Measurements from ENCODE around the gene LMTK3.
"Not testable (repeated sequence)": the region's sequence is repeated elsewhere in the genome, so short reads cannot be mapped to it uniquely, and the experiment has no call there.

LMTK3 gene

GRCh38 chr19:48544856-48545750 lies 33.5 kb upstream of the LMTK3 start:
- Mint-ChIP-seq H3K4me1 (no peaks in the 10 kb centered on the region), H3K36me3 (peaks cover 7% of the 10 kb centered on the region), H3K9me3 (no peaks in the 10 kb centered on the region), H3K27ac (no peak overlapping the region), H3K4me3 (no peak overlapping the region)
- DNase-seq (ENCODE audit: low spot score in 2 of 2) = no peak
- peak; percentile 21 for ATAC-seq

GRCh38 chr19:48543121-48543710 lies 31.6 kb upstream of the LMTK3 start:
- Mint-ChIP-seq H3K4me3 (no peak overlapping the region), H3K9me3 (no peaks in the 10 kb centered on the region), H3K4me1 (no peaks in the 10 kb centered on the region), H3K36me3 (peaks cover 7% of the 10 kb centered on the region), H3K27ac (no peak overlapping the region)
- DNase-seq (ENCODE audit: low spot score in 2 of 2) (no peak), ATAC-seq (peak; percentile 32)

GRCh38 chr19:48541813-48542212 lies 30.2 kb upstream of the LMTK3 start:
- H3K4me3 Mint-ChIP-seq = no peak overlapping the region
- no peaks in the 10 kb centered on the region for H3K9me3 Mint-ChIP-seq
- H3K4me1 Mint-ChIP-seq = no peaks in the 10 kb centered on the region
- H3K36me3 Mint-ChIP-seq = peaks cover 7% of the 10 kb centered on the region
- ATAC-seq (no peak), DNase-seq (ENCODE audit: low spot score in 2 of 2) (no peak)
- H3K27ac Mint-ChIP-seq = no peak overlapping the region

- no peak overlapping the region for H3K4me3 Mint-ChIP-seq
- no peaks in the 10 kb centered on the region for H3K9me3 Mint-ChIP-seq
- ATAC-seq = no peak
- peaks cover 7% of the 10 kb centered on the region for H3K36me3 Mint-ChIP-seq
- no peak overlapping the region for H3K27ac Mint-ChIP-seq
- H3K4me1 Mint-ChIP-seq = no peaks in the 10 kb centered on the region
- DNase-seq (ENCODE audit: low spot score in 2 of 2) = no peak
Measured at GRCh38 chr19:48540110-48540509, 28.5 kb upstream of the LMTK3 start.

- peaks cover 7% of the 10 kb centered on the region for H3K36me3 Mint-ChIP-seq
- H3K27ac Mint-ChIP-seq = no peak overlapping the region
- H3K4me3 Mint-ChIP-seq = no peak overlapping the region
- no peaks in the 10 kb centered on the region for H3K9me3 Mint-ChIP-seq
- H3K4me1 Mint-ChIP-seq = no peaks in the 10 kb centered on the region
- ATAC-seq (no peak), DNase-seq (ENCODE audit: low spot score in 2 of 2) (no peak)
Measured at GRCh38 chr19:48539503-48540096, 28.0 kb upstream of the LMTK3 start.

GRCh38 chr19:48538057-48538456 lies 26.4 kb upstream of the LMTK3 start:
- H3K36me3 Mint-ChIP-seq = not testable (repeated sequence)

GRCh38 chr19:48537541-48537940 lies 25.9 kb upstream of the LMTK3 start:
- ATAC-seq = no peak
- DNase-seq (ENCODE audit: low spot score in 2 of 2) = no peak
- H3K36me3 Mint-ChIP-seq = no peaks in the 10 kb centered on the region
- H3K9me3 Mint-ChIP-seq = no peaks in the 10 kb centered on the region
- no peak overlapping the region for H3K27ac Mint-ChIP-seq
- no peaks in the 10 kb centered on the region for H3K4me1 Mint-ChIP-seq
- no peak overlapping the region for H3K4me3 Mint-ChIP-seq

More at GRCh38 chr19:48538057-48538456, 26.4 kb upstream of the LMTK3 start:
- H3K27ac Mint-ChIP-seq; H3K9me3 Mint-ChIP-seq; ATAC-seq; H3K4me3 Mint-ChIP-seq; H3K4me1 Mint-ChIP-seq; DNase-seq (ENCODE audit: low spot score in 2 of 2): not testable (repeated sequence)

GRCh38 chr19:48533770-48534169 lies 22.1 kb upstream of the LMTK3 start:
- H3K9me3 Mint-ChIP-seq = no peaks in the 10 kb centered on the region
- ATAC-seq = no peak
- no peak overlapping the region for H3K4me3 Mint-ChIP-seq
- DNase-seq (ENCODE audit: low spot score in 2 of 2) = no peak
- H3K36me3 Mint-ChIP-seq = no peaks in the 10 kb centered on the region
- no peak overlapping the region for H3K27ac Mint-ChIP-seq
- no peaks in the 10 kb centered on the region for H3K4me1 Mint-ChIP-seq

- H3K4me1 Mint-ChIP-seq = no peaks in the 10 kb centered on the region
- no peak for DNase-seq (ENCODE audit: low spot score in 2 of 2)
- H3K36me3 Mint-ChIP-seq = no peaks in the 10 kb centered on the region
- H3K27ac Mint-ChIP-seq = no peak overlapping the region
- H3K9me3 Mint-ChIP-seq = peaks cover 11% of the 10 kb centered on the region
- H3K4me3 Mint-ChIP-seq = no peak overlapping the region
- ATAC-seq = no peak
Measured at GRCh38 chr19:48530770-48531169, 19.1 kb upstream of the LMTK3 start.

GRCh38 chr19:48530066-48530720 lies 18.6 kb upstream of the LMTK3 start:
- ATAC-seq (no peak), DNase-seq (ENCODE audit: low spot score in 2 of 2) (no peak)
- Mint-ChIP-seq H3K4me3 (no peak overlapping the region), H3K27ac (no peak overlapping the region), H3K9me3 (peaks cover 11% of the 10 kb centered on the region), H3K36me3 (no peaks in the 10 kb centered on the region), H3K4me1 (no peaks in the 10 kb centered on the region)

GRCh38 chr19:48529156-48529555 lies 17.5 kb upstream of the LMTK3 start:
- H3K9me3 Mint-ChIP-seq = peaks cover 11% of the 10 kb centered on the region
- DNase-seq (ENCODE audit: low spot score in 2 of 2) (no peak), ATAC-seq (no peak)

GRCh38 chr19:48524732-48525131 lies 13.1 kb upstream of the LMTK3 start:
- no peak for DNase-seq (ENCODE audit: low spot score in 2 of 2)
- Mint-ChIP-seq H3K9me3 (peaks cover 11% of the 10 kb centered on the region), H3K4me1 (no peaks in the 10 kb centered on the region), H3K4me3 (no peak overlapping the region), H3K36me3 (no peaks in the 10 kb centered on the region), H3K27ac (no peak overlapping the region)
- no peak for ATAC-seq

More at GRCh38 chr19:48529156-48529555, 17.5 kb upstream of the LMTK3 start:
- H3K36me3 Mint-ChIP-seq = no peaks in the 10 kb centered on the region
- H3K27ac Mint-ChIP-seq = no peak overlapping the region
- no peaks in the 10 kb centered on the region for H3K4me1 Mint-ChIP-seq
- H3K4me3 Mint-ChIP-seq = no peak overlapping the region

GRCh38 chr19:48524221-48524620 lies 12.6 kb upstream of the LMTK3 start:
- H3K4me3 Mint-ChIP-seq = no peak overlapping the region
- DNase-seq (ENCODE audit: low spot score in 2 of 2) (no peak), ATAC-seq (no peak)
- H3K9me3 Mint-ChIP-seq = peaks cover 11% of the 10 kb centered on the region
- H3K27ac Mint-ChIP-seq = no peak overlapping the region
- no peaks in the 10 kb centered on the region for H3K4me1 Mint-ChIP-seq
- no peaks in the 10 kb centered on the region for H3K36me3 Mint-ChIP-seq

- no peaks in the 10 kb centered on the region for H3K9me3 Mint-ChIP-seq
- H3K36me3 Mint-ChIP-seq = no peaks in the 10 kb centered on the region
Measured at GRCh38 chr19:48520134-48520533, 8.5 kb upstream of the LMTK3 start.

GRCh38 chr19:48519426-48519825 lies 7.8 kb upstream of the LMTK3 start:
- not testable (repeated sequence) for H3K36me3 Mint-ChIP-seq; ATAC-seq; H3K4me1 Mint-ChIP-seq; H3K9me3 Mint-ChIP-seq; DNase-seq (ENCODE audit: low spot score in 2 of 2); H3K27ac Mint-ChIP-seq; H3K4me3 Mint-ChIP-seq

More at GRCh38 chr19:48520134-48520533, 8.5 kb upstream of the LMTK3 start:
- DNase-seq (ENCODE audit: low spot score in 2 of 2) (no peak), ATAC-seq (no peak)
- H3K4me1 Mint-ChIP-seq = no peaks in the 10 kb centered on the region
- H3K27ac Mint-ChIP-seq = no peak overlapping the region
- H3K4me3 Mint-ChIP-seq = no peak overlapping the region
